ENCODE measurements around the gene UMODL1.

UMODL1 gene

GRCh38 chr21:42133131-42133530 lies 62.0 kb downstream of the UMODL1 start:
- H3K27me3 ChIP-seq: no peaks in the 10 kb centered on the region
- H3K4me2 ChIP-seq: no peak overlapping the region
- no peaks in the 10 kb centered on the region for H4K20me1 ChIP-seq
- H3K27ac ChIP-seq: no peak overlapping the region
- no peaks in the 10 kb centered on the region for H3K9me3 ChIP-seq
- no peak overlapping the region for H3K4me3 ChIP-seq
- H3K4me1 ChIP-seq: peaks cover 26% of the 10 kb centered on the region
- no peak for TF ChIP-seq Cebpa-rat (IDR thresholded peaks at IDR 0.05)
- no peak overlapping the region for H3K9ac ChIP-seq
- H3K36me3 ChIP-seq: no peaks in the 10 kb centered on the region

GRCh38 chr21:42135386-42136052 lies 64.4 kb downstream of the UMODL1 start:
- Histone ChIP-seq H3K9me3 (peaks cover 8% of the 10 kb centered on the region), H3K27me3 (no peaks in the 10 kb centered on the region), H3K36me3 (no peaks in the 10 kb centered on the region), H3K4me3 (no peak overlapping the region), H4K20me1 (no peaks in the 10 kb centered on the region), H3K4me1 (peaks cover 24% of the 10 kb centered on the region), H3K4me2 (no peak overlapping the region), H3K9ac (no peak overlapping the region), H3K27ac (no peak overlapping the region)
- TF ChIP-seq Cebpa-rat (IDR thresholded peaks at IDR 0.05): no peak

- no peak overlapping the region for H3K27ac ChIP-seq
Observed at GRCh38 chr21:42137191-42137904, 66.2 kb downstream of the UMODL1 start.

GRCh38 chr21:42140196-42140934 lies 69.2 kb downstream of the UMODL1 start:
- Histone ChIP-seq H3K27me3 (no peaks in the 10 kb centered on the region), H4K20me1 (no peaks in the 10 kb centered on the region), H3K4me1 (peaks cover 45% of the 10 kb centered on the region), H3K9ac (peak overlapping the region; percentile 17; the same call in 1 of the 2 replicates), H3K9me3 (peaks cover 8% of the 10 kb centered on the region), H3K4me3 (no peak overlapping the region), H3K4me2 (peak overlapping the region; percentile 80), H3K27ac (peak overlapping the region; percentile 68), H3K36me3 (no peaks in the 10 kb centered on the region)
- TF ChIP-seq Cebpa-rat (IDR thresholded peaks at IDR 0.05): no peak

More at GRCh38 chr21:42137191-42137904, 66.2 kb downstream of the UMODL1 start:
- H3K9ac ChIP-seq: no peak overlapping the region
- H3K27me3 ChIP-seq: no peaks in the 10 kb centered on the region
- TF ChIP-seq Cebpa-rat (IDR thresholded peaks at IDR 0.05): no peak
- H3K9me3 ChIP-seq: peaks cover 8% of the 10 kb centered on the region
- no peak overlapping the region for H3K4me2 ChIP-seq
- no peaks in the 10 kb centered on the region for H4K20me1 ChIP-seq
- H3K36me3 ChIP-seq: no peaks in the 10 kb centered on the region
- no peak overlapping the region for H3K4me3 ChIP-seq
- H3K4me1 ChIP-seq: peaks cover 42% of the 10 kb centered on the region

- Histone ChIP-seq H3K27me3 (no peaks in the 10 kb centered on the region), H3K4me1 (peaks cover 57% of the 10 kb centered on the region), H3K9ac (no peak overlapping the region), H4K20me1 (no peaks in the 10 kb centered on the region), H3K4me3 (no peak overlapping the region), H3K27ac (no peak overlapping the region), H3K36me3 (no peaks in the 10 kb centered on the region), H3K4me2 (peak overlapping the region; percentile 80; the same call in 1 of the 2 replicates), H3K9me3 (peaks cover 8% of the 10 kb centered on the region)
- TF ChIP-seq Cebpa-rat (IDR thresholded peaks at IDR 0.05): no peak
Observed at GRCh38 chr21:42141643-42142042, 70.5 kb downstream of the UMODL1 start.

- Histone ChIP-seq H3K4me1 (peaks cover 59% of the 10 kb centered on the region), H3K9me3 (peaks cover 8% of the 10 kb centered on the region), H3K4me2 (no peak overlapping the region), H3K27me3 (no peaks in the 10 kb centered on the region), H3K9ac (no peak overlapping the region), H3K36me3 (no peaks in the 10 kb centered on the region), H3K4me3 (no peak overlapping the region), H4K20me1 (no peaks in the 10 kb centered on the region), H3K27ac (no peak overlapping the region)
- TF ChIP-seq Cebpa-rat (IDR thresholded peaks at IDR 0.05): no peak
Observed at GRCh38 chr21:42142141-42142540, 71.0 kb downstream of the UMODL1 start.

- Histone ChIP-seq H3K4me3 (no peak overlapping the region), H4K20me1 (no peaks in the 10 kb centered on the region), H3K27me3 (no peaks in the 10 kb centered on the region), H3K27ac (no peak overlapping the region), H3K9ac (no peak overlapping the region), H3K4me2 (no peak overlapping the region), H3K36me3 (no peaks in the 10 kb centered on the region), H3K4me1 (peaks cover 59% of the 10 kb centered on the region), H3K9me3 (peaks cover 8% of the 10 kb centered on the region)
- TF ChIP-seq Cebpa-rat (IDR thresholded peaks at IDR 0.05): no peak
Observed at GRCh38 chr21:42142627-42143026, 71.5 kb downstream of the UMODL1 start.

- H3K4me2 ChIP-seq: no peak overlapping the region
- H3K27me3 ChIP-seq: no peaks in the 10 kb centered on the region
- peaks cover 8% of the 10 kb centered on the region for H3K9me3 ChIP-seq
- no peak overlapping the region for H3K9ac ChIP-seq
- TF ChIP-seq Cebpa-rat (IDR thresholded peaks at IDR 0.05): no peak
- no peaks in the 10 kb centered on the region for H3K36me3 ChIP-seq
- H3K27ac ChIP-seq: no peak overlapping the region
- no peaks in the 10 kb centered on the region for H4K20me1 ChIP-seq
- H3K4me1 ChIP-seq: peaks cover 59% of the 10 kb centered on the region
- no peak overlapping the region for H3K4me3 ChIP-seq
Observed at GRCh38 chr21:42143111-42143510, 72.0 kb downstream of the UMODL1 start.

- Histone ChIP-seq H3K9ac (no peak overlapping the region), H3K27me3 (no peaks in the 10 kb centered on the region), H4K20me1 (no peaks in the 10 kb centered on the region), H3K4me1 (peaks cover 54% of the 10 kb centered on the region), H3K27ac (no peak overlapping the region), H3K4me3 (no peak overlapping the region), H3K4me2 (no peak overlapping the region), H3K9me3 (peaks cover 3% of the 10 kb centered on the region; the same call in 1 of the 2 replicates), H3K36me3 (no peaks in the 10 kb centered on the region)
- TF ChIP-seq Cebpa-rat (IDR thresholded peaks at IDR 0.05): no peak
Observed at GRCh38 chr21:42144221-42144620, 73.1 kb downstream of the UMODL1 start.

Data from BLaER1 (cell line).